Parathyroid adenoma (tissue), 2 donors: ENCODE results near the gene GABRA4.

Source experiments
- H2AFZ ChIP-seq: fragments of 300-600 bp; sonication (generic); one replicate; pipeline ENCODE4 v1.7.0; 2017; ENCODE audit warnings: antibody characterized with exemption, mild to moderate bottlenecking
- H3K27ac ChIP-seq: fragments of 300-600 bp; sonication (generic); one replicate; pipeline ENCODE4 v1.7.0; 2017
- H3K27me3 ChIP-seq: fragments of 300-600 bp; sonication (generic); one replicate; pipeline ENCODE4 v1.7.0; 2017; ENCODE audit warnings: low read length; ENCODE audit not compliant: control insufficient read depth, insufficient read depth
- H3K36me3 ChIP-seq: fragments of 300-600 bp; sonication (generic); one replicate; pipeline ENCODE4 v1.7.0; 2017; ENCODE audit warnings: low read length; ENCODE audit not compliant: control insufficient read depth, insufficient read depth
- H3K4me1 ChIP-seq: fragments of 300-600 bp; sonication (generic); one replicate; pipeline ENCODE4 v1.7.0; 2017; ENCODE audit warnings: control low read depth
- H3K4me2 ChIP-seq: fragments of 300-600 bp; sonication (generic); one replicate; pipeline ENCODE4 v1.7.0; 2017; ENCODE audit warnings: low read length
- H3K4me3 ChIP-seq: fragments of 300-600 bp; sonication (generic); one replicate; pipeline ENCODE4 v1.7.0; 2017; ENCODE audit warnings: low read depth, low read length
- H3K79me2 ChIP-seq: fragments of 300-600 bp; sonication (generic); one replicate; pipeline ENCODE4 v1.7.0; 2017; ENCODE audit warnings: control low read depth
- H3K9ac ChIP-seq: fragments of 300-600 bp; sonication (generic); one replicate; pipeline ENCODE4 v1.7.0; 2017; ENCODE audit warnings: mild to moderate bottlenecking
- H3K9me3 ChIP-seq: fragments of 300-600 bp; sonication (generic); one replicate; pipeline ENCODE4 v1.7.0; 2017; ENCODE audit warnings: low read length; ENCODE audit not compliant: control insufficient read depth
- CTCF ChIP-seq: fragments of 300-600 bp; sonication (generic); IDR thresholded peaks from one replicate; pipeline ENCODE4 v1.7.0; 2017; ENCODE audit warnings: antibody characterized with exemption, mild to moderate bottlenecking
- donor health status: primary hyperparathyroidism.

The GABRA4 gene

GRCh38 chr4:46967631-46968030 lies 25.8 kb downstream of the GABRA4 start:
- Histone ChIP-seq H3K4me3 (no peak overlapping the region), H3K9ac (no peak overlapping the region), H3K27ac (no peak overlapping the region), H3K79me2 (no peaks in the 10 kb centered on the region), H3K4me1 (no peaks in the 10 kb centered on the region), H3K36me3 (no peaks in the 10 kb centered on the region), H2AFZ (no peak overlapping the region), H3K9me3 (no peaks in the 10 kb centered on the region), H3K27me3 (no peaks in the 10 kb centered on the region), H3K4me2 (no peak overlapping the region)
- TF ChIP-seq CTCF: no peak

- H3K9me3 ChIP-seq: no peaks in the 10 kb centered on the region
- H3K4me1 ChIP-seq: no peaks in the 10 kb centered on the region
- no peak for TF ChIP-seq CTCF
- no peaks in the 10 kb centered on the region for H3K36me3 ChIP-seq
- no peaks in the 10 kb centered on the region for H3K27me3 ChIP-seq
- no peak overlapping the region for H3K9ac ChIP-seq
- no peak overlapping the region for H3K27ac ChIP-seq
- no peak overlapping the region for H3K4me2 ChIP-seq
- no peak overlapping the region for H3K4me3 ChIP-seq
- no peaks in the 10 kb centered on the region for H3K79me2 ChIP-seq
- H2AFZ ChIP-seq: no peak overlapping the region
These were observed 34.5 kb downstream of the GABRA4 start for GRCh38 chr4:46958742-46959488.

- Histone ChIP-seq H3K36me3 (no peaks in the 10 kb centered on the region), H3K9ac (no peak overlapping the region), H3K9me3 (no peaks in the 10 kb centered on the region), H3K27ac (no peak overlapping the region), H3K79me2 (no peaks in the 10 kb centered on the region), H3K4me1 (no peaks in the 10 kb centered on the region), H3K4me3 (no peak overlapping the region), H3K27me3 (no peaks in the 10 kb centered on the region), H2AFZ (no peak overlapping the region), H3K4me2 (no peak overlapping the region)
- TF ChIP-seq CTCF: no peak
These were observed 36.9 kb downstream of the GABRA4 start for GRCh38 chr4:46956451-46956850.

- Histone ChIP-seq H3K27ac (no peak overlapping the region), H3K79me2 (no peaks in the 10 kb centered on the region), H3K4me1 (no peaks in the 10 kb centered on the region), H3K27me3 (no peaks in the 10 kb centered on the region), H3K9ac (no peak overlapping the region), H3K36me3 (no peaks in the 10 kb centered on the region), H3K9me3 (no peaks in the 10 kb centered on the region), H3K4me2 (no peak overlapping the region), H3K4me3 (no peak overlapping the region), H2AFZ (no peak overlapping the region)
- TF ChIP-seq CTCF: no peak
These were observed 37.8 kb downstream of the GABRA4 start for GRCh38 chr4:46955601-46956000.

- no peak overlapping the region for H3K9ac ChIP-seq
- no peak overlapping the region for H3K4me2 ChIP-seq
- TF ChIP-seq CTCF: no peak
- H3K27ac ChIP-seq: no peak overlapping the region
- H3K36me3 ChIP-seq: no peaks in the 10 kb centered on the region
- no peak overlapping the region for H3K4me3 ChIP-seq
- no peak overlapping the region for H2AFZ ChIP-seq
- no peaks in the 10 kb centered on the region for H3K79me2 ChIP-seq
- no peaks in the 10 kb centered on the region for H3K9me3 ChIP-seq
- H3K4me1 ChIP-seq: no peaks in the 10 kb centered on the region
- H3K27me3 ChIP-seq: no peaks in the 10 kb centered on the region
These were observed 38.7 kb downstream of the GABRA4 start for GRCh38 chr4:46954643-46955042.
